Trophoblast cell (in vitro differentiated cells and primary cell): ENCODE measurements around the gene TP53I3.
A peak's percentile ranks its signal among the peaks of the same experiment; 100 is the strongest.

Experiments used
- DNase-seq, 2 donors: peaks; one replicate each; pipeline ENCODE4 v3.0.0-alpha.2; 2016
- H2AFZ ChIP-seq: 2 replicates; pipeline ENCODE4 v1.6.1; 2013; ENCODE audit warnings: low read length, moderate library complexity, mild to moderate bottlenecking; ENCODE audit not compliant: insufficient read depth, poor library complexity
- H2AK5ac ChIP-seq: 2 replicates; pipeline ENCODE4 v1.6.1; 2013; ENCODE audit warnings: mild to moderate bottlenecking, low read length
- H2BK120ac ChIP-seq: 2 replicates; pipeline ENCODE4 v1.6.1; 2013; ENCODE audit warnings: low read length, mild to moderate bottlenecking, moderate library complexity; ENCODE audit not compliant: insufficient read depth, poor library complexity
- H2BK12ac ChIP-seq: 2 replicates; pipeline ENCODE4 v1.6.1; 2013; ENCODE audit warnings: mild to moderate bottlenecking, low read length, moderate library complexity
- H2BK5ac ChIP-seq: 2 replicates; pipeline ENCODE4 v1.6.1; 2013; ENCODE audit warnings: low read length, low read depth, moderate library complexity, mild to moderate bottlenecking; ENCODE audit not compliant: poor library complexity
- H3K14ac ChIP-seq: 2 replicates; pipeline ENCODE4 v1.6.1; 2013; ENCODE audit warnings: mild to moderate bottlenecking, low read length
- H3K18ac ChIP-seq: 2 replicates; pipeline ENCODE4 v1.6.1; 2013; ENCODE audit warnings: mild to moderate bottlenecking, low read length
- H3K23ac ChIP-seq: 2 replicates; pipeline ENCODE4 v1.6.1; 2013; ENCODE audit warnings: low read length
- H3K27ac ChIP-seq: 2 replicates; pipeline ENCODE4 v1.5.1; 2013; ENCODE audit warnings: low read depth, mild to moderate bottlenecking, inconsistent platforms, low read length, moderate library complexity
- H3K27me3 ChIP-seq: 2 replicates; pipeline ENCODE4 v1.6.1; 2013; ENCODE audit warnings: inconsistent platforms, mild to moderate bottlenecking, low read length, moderate library complexity; ENCODE audit not compliant: insufficient read depth
- H3K36me3 ChIP-seq, 2 experiments: 1 replicate in 1 of 2; 2 replicates in 1 of 2; pipeline ENCODE4 v1.6.1; 2013; ENCODE audit warnings: low read length in 2 of 2, mild to moderate bottlenecking in 2 of 2, moderate library complexity in 1 of 2; ENCODE audit not compliant: insufficient read depth in 2 of 2, control insufficient read depth in 1 of 2
- H3K4ac ChIP-seq: 2 replicates; pipeline ENCODE4 v1.6.1; 2013; ENCODE audit warnings: low read depth, mild to moderate bottlenecking, low read length, moderate library complexity
- H3K4me1 ChIP-seq, 2 experiments: 1 replicate in 1 of 2; 2 replicates in 1 of 2; pipeline ENCODE4 v1.6.1; 2013; ENCODE audit warnings: low read length in 2 of 2, mild to moderate bottlenecking in 2 of 2, moderate library complexity in 1 of 2; ENCODE audit not compliant: insufficient read depth in 2 of 2, control insufficient read depth in 1 of 2
- H3K4me2 ChIP-seq: 2 replicates; pipeline ENCODE4 v1.6.1; 2013; ENCODE audit warnings: inconsistent platforms, mild to moderate bottlenecking, low read length, moderate library complexity
- H3K4me3 ChIP-seq: 2 replicates; pipeline ENCODE4 v1.5.1; 2013; ENCODE audit warnings: mild to moderate bottlenecking, low read depth, low read length, inconsistent platforms
- H3K79me1 ChIP-seq: one replicate; pipeline ENCODE4 v1.6.1; 2013; ENCODE audit warnings: low read length
- H3K79me2 ChIP-seq: 2 replicates; pipeline ENCODE4 v1.6.1; 2013; ENCODE audit warnings: low read length, mild to moderate bottlenecking; ENCODE audit not compliant: control insufficient read depth, insufficient read depth, poor library complexity
- H3K9ac ChIP-seq: 2 replicates; pipeline ENCODE4 v1.6.1; 2013; ENCODE audit warnings: mild to moderate bottlenecking, low read length
- H3K9me3 ChIP-seq: 2 replicates; pipeline ENCODE4 v1.6.1; 2013; ENCODE audit warnings: low read depth, mild to moderate bottlenecking, control low read depth, inconsistent platforms, low read length; ENCODE audit not compliant: insufficient read depth
- H4K12ac ChIP-seq: 2 replicates; pipeline ENCODE4 v1.6.1; 2013; ENCODE audit warnings: low read depth, mild to moderate bottlenecking, low read length, moderate library complexity
- H4K8ac ChIP-seq: 2 replicates; pipeline ENCODE4 v1.6.1; 2013; ENCODE audit warnings: low read depth, mild to moderate bottlenecking, low read length, moderate library complexity
- H4K91ac ChIP-seq: one replicate; pipeline ENCODE4 v1.6.1; 2013; ENCODE audit warnings: low read depth, mild to moderate bottlenecking, low read length, moderate library complexity
- WGBS: extraction: QIAGEN DNeasy Blood & Tissue Kit; methylation state at CpG from one replicate; pipeline ENCODE4 v1.1.7; 2013; ENCODE audit warnings: missing lambda C conversion rate; ENCODE audit not compliant: insufficient read length, insufficient coverage; ENCODE audit errors: extremely low coverage; 5-methylcytosine and 5-hydroxymethylcytosine counted together

The TP53I3 gene

GRCh38 chr2:24054366-24055010, 30.1 kb downstream of the TP53I3 start:
- H3K27ac ChIP-seq = no peak overlapping the region
- H3K9ac ChIP-seq = no peak overlapping the region
- no peaks in the 10 kb centered on the region for H3K36me3 ChIP-seq
- H3K79me1 ChIP-seq = peaks cover 4% of the 10 kb centered on the region
- H3K14ac ChIP-seq = no peak overlapping the region
- H4K8ac ChIP-seq = no peak overlapping the region
- H3K9me3 ChIP-seq = peaks cover 3% of the 10 kb centered on the region
- H2BK5ac ChIP-seq = no peak overlapping the region
- H3K4me1 ChIP-seq = no peaks in the 10 kb centered on the region
- no peaks in the 10 kb centered on the region for H3K27me3 ChIP-seq
- no peak overlapping the region for H3K18ac ChIP-seq
- H4K12ac ChIP-seq = no peak overlapping the region
- no peak overlapping the region for H2AFZ ChIP-seq
- no peak for DNase-seq
- H3K23ac ChIP-seq = no peak overlapping the region
- H3K79me2 ChIP-seq = peaks cover 4% of the 10 kb centered on the region
- H2BK12ac ChIP-seq = no peak overlapping the region
- WGBS = no CpG with 5 or more reads among the region's 8 CpGs
- H2AK5ac ChIP-seq = no peak overlapping the region
- no peak overlapping the region for H4K91ac ChIP-seq
- H3K4me2 ChIP-seq = no peak overlapping the region
- no peak overlapping the region for H3K4ac ChIP-seq
- H2BK120ac ChIP-seq = no peak overlapping the region
- H3K4me3 ChIP-seq = no peak overlapping the region

- peaks cover 4% of the 10 kb centered on the region for H3K79me2 ChIP-seq
- H2AFZ ChIP-seq = no peak overlapping the region
- H3K4me3 ChIP-seq = no peak overlapping the region
- no peaks in the 10 kb centered on the region for H3K27me3 ChIP-seq
- no peak overlapping the region for H3K4ac ChIP-seq
- WGBS = no CpG with 5 or more reads among the region's 1 CpG
- no peak overlapping the region for H4K91ac ChIP-seq
- no peak overlapping the region for H3K18ac ChIP-seq
- peaks cover 0 to 4% of the 10 kb centered on the region in 2 experiments for H3K4me1 ChIP-seq
- no peak overlapping the region for H4K12ac ChIP-seq
- no peak overlapping the region for H4K8ac ChIP-seq
- H3K27ac ChIP-seq = no peak overlapping the region
- peaks cover 4% of the 10 kb centered on the region for H3K79me1 ChIP-seq
- H2BK12ac ChIP-seq = no peak overlapping the region
- no peak overlapping the region for H2BK120ac ChIP-seq
- no peak overlapping the region for H3K14ac ChIP-seq
- H2AK5ac ChIP-seq = no peak overlapping the region
- H3K9ac ChIP-seq = no peak overlapping the region
- H3K36me3 ChIP-seq = no peaks in the 10 kb centered on the region
- DNase-seq = no peak
- no peak overlapping the region for H3K4me2 ChIP-seq
- H3K23ac ChIP-seq = no peak overlapping the region
- H2BK5ac ChIP-seq = no peak overlapping the region
- H3K9me3 ChIP-seq = peaks cover 3% of the 10 kb centered on the region
Observed at GRCh38 chr2:24052951-24053350, 31.7 kb downstream of the TP53I3 start.

GRCh38 chr2:24051833-24052232, 32.8 kb downstream of the TP53I3 start:
- Histone ChIP-seq H3K9me3 (peaks cover 3% of the 10 kb centered on the region), H3K27ac (no peak overlapping the region), H4K91ac (no peak overlapping the region), H3K14ac (no peak overlapping the region), H3K9ac (no peak overlapping the region), H3K4ac (no peak overlapping the region), H3K36me3 (no peaks in the 10 kb centered on the region), H3K4me2 (no peak overlapping the region), H2BK120ac (no peak overlapping the region), H3K23ac (no peak overlapping the region), H2BK12ac (no peak overlapping the region), H4K12ac (no peak overlapping the region), H3K18ac (no peak overlapping the region), H3K4me3 (no peak overlapping the region), H3K79me1 (peaks cover 6% of the 10 kb centered on the region), H4K8ac (no peak overlapping the region), H2BK5ac (no peak overlapping the region), H2AK5ac (no peak overlapping the region), H2AFZ (no peak overlapping the region), H3K27me3 (no peaks in the 10 kb centered on the region), H3K4me1 (peaks cover 3 to 4% of the 10 kb centered on the region in 2 experiments), H3K79me2 (peaks cover 5% of the 10 kb centered on the region)
- no peak for DNase-seq
- no CpG with 5 or more reads among the region's 8 CpGs for WGBS

- peak overlapping the region; percentile 81 for H3K4me2 ChIP-seq
- H4K12ac ChIP-seq = peak overlapping the region; percentile 80
- no peak overlapping the region for H3K23ac ChIP-seq
- peak in 1 of 2 donors; percentile 40 for DNase-seq
- peak overlapping the region; percentile 71 for H4K8ac ChIP-seq
- H3K4me3 ChIP-seq = peak overlapping the region; percentile 78
- peak overlapping the region; percentile 16 for H3K4ac ChIP-seq
- no peak overlapping the region for H2BK120ac ChIP-seq
- no peak overlapping the region for H2AK5ac ChIP-seq
- peak overlapping the region; percentile 32 for H4K91ac ChIP-seq
- H3K27ac ChIP-seq = no peak overlapping the region
- peaks cover 5% of the 10 kb centered on the region for H3K79me2 ChIP-seq
- peaks cover 3% of the 10 kb centered on the region for H3K9me3 ChIP-seq
- H3K79me1 ChIP-seq = peaks cover 6% of the 10 kb centered on the region
- peak overlapping the region; percentile 94 for H2AFZ ChIP-seq
- H3K18ac ChIP-seq = peak overlapping the region; percentile 50
- no peak overlapping the region for H2BK12ac ChIP-seq
- H2BK5ac ChIP-seq = no peak overlapping the region
- H3K14ac ChIP-seq = peak overlapping the region; percentile 69
- peak overlapping the region; percentile 10 for H3K9ac ChIP-seq
- no CpG with 5 or more reads among the region's 47 CpGs for WGBS
- no peaks in the 10 kb centered on the region for H3K36me3 ChIP-seq
- H3K4me1 ChIP-seq = peaks cover 3 to 4% of the 10 kb centered on the region in 2 experiments
- no peaks in the 10 kb centered on the region for H3K27me3 ChIP-seq
Observed at GRCh38 chr2:24050041-24050979, 34.3 kb downstream of the TP53I3 start.
